G401 (cell line): ENCODE measurements around the gene KANSL3. TPM values are rescaled to one million over a fixed set of nuclear protein-coding genes. Genes with fewer than 3 reads are reported as not detected.
"Not testable (repeated sequence)": the region's sequence is repeated elsewhere in the genome, so short reads cannot be mapped to it uniquely, and the experiment has no call there.

ENCODE experiments used
- DNase-seq: peaks from one replicate; pipeline ENCODE4 v3.0.0-alpha.2; 2015; ENCODE audit warnings: low spot score
- in situ Hi-C: cut with HindIII; loops from 2 replicates; pipeline ENCODE4 v1.10.0; 2016; ENCODE audit warnings: low sequenced_read_pairs, mixed read lengths
- total RNA-seq: library from RNA; depleted of rRNA; stranded (reverse); fragments of >200 nt; shearing (Covaris generic); gene quantifications from 2 replicates; pipeline ENCODE4 v1.2.3, GENCODE V29; 2014

KANSL3 gene
- total RNA-seq, 1 experiment from 2014 or later = 33.5 TPM

- in situ Hi-C loops = no loop called here
- no peak for DNase-seq
Measured at GRCh38 chr2:96575785-96576456, 62.2 kb downstream of the KANSL3 start.

GRCh38 chr2:96574364-96574763 is 63.7 kb downstream of the KANSL3 start:
- DNase-seq = no peak
- in situ Hi-C loops = no loop called here

- in situ Hi-C loops = no loop called here
- no peak for DNase-seq
Measured at GRCh38 chr2:96568094-96568493, 70.0 kb downstream of the KANSL3 start.

- in situ Hi-C loops = no loop called here
- DNase-seq = no peak
Measured at GRCh38 chr2:96565111-96565510, 73.0 kb downstream of the KANSL3 start.

GRCh38 chr2:96564563-96564962 is 73.5 kb downstream of the KANSL3 start:
- no peak for DNase-seq
- in situ Hi-C loops = no loop called here

GRCh38 chr2:96564026-96564425 is 74.1 kb downstream of the KANSL3 start:
- DNase-seq = no peak
- in situ Hi-C loops = no loop called here

- no peak for DNase-seq
- in situ Hi-C loops = no loop called here
Measured at GRCh38 chr2:96558485-96558884, 79.6 kb downstream of the KANSL3 start.

- in situ Hi-C loops = no loop called here
- no peak for DNase-seq
Measured at GRCh38 chr2:96558061-96558460, 80.1 kb downstream of the KANSL3 start.

- in situ Hi-C loops, DNase-seq: not testable (repeated sequence)
Measured at GRCh38 chr2:96557421-96557820, 80.7 kb downstream of the KANSL3 start.

GRCh38 chr2:96556441-96557330 is 81.4 kb downstream of the KANSL3 start:
- in situ Hi-C loops = no loop called here
- DNase-seq = no peak

GRCh38 chr2:96555146-96555610 is 82.9 kb downstream of the KANSL3 start:
- DNase-seq = no peak
- in situ Hi-C loops = no loop called here

GRCh38 chr2:96554293-96555145 is 83.6 kb downstream of the KANSL3 start:
- in situ Hi-C loops = no loop called here
- peak; percentile 55 for DNase-seq

- in situ Hi-C loops, DNase-seq: not testable (repeated sequence)
Measured at GRCh38 chr2:96553957-96554292, 84.2 kb downstream of the KANSL3 start.

- in situ Hi-C loops = no loop called here
- DNase-seq = no peak
Measured at GRCh38 chr2:96553176-96553956, 84.7 kb downstream of the KANSL3 start.

GRCh38 chr2:96552315-96553175 is 85.6 kb downstream of the KANSL3 start:
- in situ Hi-C loops = no loop called here
- DNase-seq = no peak

GRCh38 chr2:96551605-96552314 is 86.4 kb downstream of the KANSL3 start:
- DNase-seq = no peak
- in situ Hi-C loops = no loop called here

GRCh38 chr2:96550787-96551604 is 87.1 kb downstream of the KANSL3 start:
- in situ Hi-C loops = no loop called here
- no peak for DNase-seq
